GM18861 (cell line): ENCODE results near the gene PSMB5.

ENCODE experiments used
- ATAC-seq: cut with Tn5 transposase; IDR thresholded peaks from one replicate; pipeline ENCODE4 v1.9.1; 2021; ENCODE audit not compliant: unreplicated experiment

Gene PSMB5

GRCh38 chr14:23034498-23035302 is at the start of gene PSMB5:
Gene PSMB5 (minus strand): TSS chr14:23034900. CDS start chr14:23034881, 19 bp downstream.
- peak; percentile 85 for ATAC-seq

- ATAC-seq, result no peak
Measured at GRCh38 chr14:23080474-23080873, 45.8 kb upstream of the PSMB5 start.

DNA sequence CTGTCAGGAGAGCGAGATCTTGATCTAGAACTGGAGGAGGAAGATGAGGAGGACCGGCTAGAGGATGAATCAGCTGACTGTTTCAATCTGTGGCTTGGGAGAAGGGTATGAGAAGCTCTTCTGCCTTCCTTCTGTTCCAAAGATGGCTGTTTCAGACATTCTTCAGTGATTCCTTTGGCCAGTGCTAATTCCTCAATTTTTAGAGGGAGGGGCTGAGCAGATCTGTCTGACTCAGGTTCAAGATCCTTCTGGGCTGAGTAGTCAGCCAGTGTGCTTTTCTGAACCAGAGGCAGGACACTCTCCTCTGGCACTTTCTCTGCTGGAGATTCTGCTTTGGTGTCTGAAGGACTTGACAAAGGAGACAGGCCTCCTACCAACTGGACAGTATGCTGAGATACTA is 45.0 kb upstream of the PSMB5 start:
- no peak for ATAC-seq

GRCh38 chr14:23078692-23079116 is 44.0 kb upstream of the PSMB5 start:
- ATAC-seq, result no peak

DNA sequence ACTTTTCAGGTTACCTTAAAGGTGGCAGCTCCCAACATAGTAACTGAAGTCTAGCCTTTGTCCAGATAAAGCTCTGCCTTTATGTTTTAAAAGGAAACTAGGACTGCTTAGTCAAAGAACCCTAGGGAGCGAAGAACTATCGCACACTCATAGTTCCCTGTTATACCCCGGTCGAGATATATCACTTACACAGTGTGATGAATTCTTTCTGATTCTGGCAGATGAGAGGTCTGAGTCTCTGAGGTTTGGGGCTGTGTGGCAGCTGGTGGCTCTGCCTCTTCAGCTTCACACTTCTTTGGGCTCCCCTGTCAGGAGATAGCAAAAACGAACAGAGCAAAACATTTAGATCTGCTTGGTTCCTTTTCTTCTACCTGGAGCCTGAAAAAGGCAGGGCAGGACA is 43.3 kb upstream of the PSMB5 start:
- no peak for ATAC-seq

DNA sequence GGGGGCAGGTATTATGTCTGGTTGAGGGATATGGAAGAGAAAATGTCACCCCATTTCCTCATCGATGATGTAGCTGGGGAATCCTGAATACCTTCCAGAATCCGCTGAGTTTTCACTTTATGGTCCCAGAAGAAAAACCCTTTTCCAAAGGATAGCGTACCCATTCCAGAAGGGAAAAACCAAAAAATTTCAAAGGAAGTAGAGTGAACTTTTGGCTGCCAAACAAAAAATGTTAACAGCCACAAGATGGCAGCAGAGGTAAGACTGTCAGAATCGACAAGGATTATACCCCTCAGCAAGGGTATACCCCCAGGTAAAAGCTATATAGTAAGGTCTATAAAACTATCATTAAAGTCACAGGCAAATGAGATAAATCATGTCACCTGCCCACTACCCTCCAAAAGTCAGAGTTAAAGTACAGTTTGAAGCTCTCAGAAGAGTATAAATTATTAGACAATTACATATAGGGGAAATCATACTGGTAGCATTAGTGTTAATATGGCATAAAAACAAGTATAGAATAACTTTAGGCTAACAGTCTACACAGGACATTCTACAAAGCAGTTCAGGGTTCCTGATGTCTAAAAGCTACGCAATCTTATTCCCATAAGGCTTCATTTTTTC is 42.2 kb upstream of the PSMB5 start:
- no peak for ATAC-seq

GRCh38 chr14:23074906-23075305 is 40.2 kb upstream of the PSMB5 start:
- no peak for ATAC-seq

DNA sequence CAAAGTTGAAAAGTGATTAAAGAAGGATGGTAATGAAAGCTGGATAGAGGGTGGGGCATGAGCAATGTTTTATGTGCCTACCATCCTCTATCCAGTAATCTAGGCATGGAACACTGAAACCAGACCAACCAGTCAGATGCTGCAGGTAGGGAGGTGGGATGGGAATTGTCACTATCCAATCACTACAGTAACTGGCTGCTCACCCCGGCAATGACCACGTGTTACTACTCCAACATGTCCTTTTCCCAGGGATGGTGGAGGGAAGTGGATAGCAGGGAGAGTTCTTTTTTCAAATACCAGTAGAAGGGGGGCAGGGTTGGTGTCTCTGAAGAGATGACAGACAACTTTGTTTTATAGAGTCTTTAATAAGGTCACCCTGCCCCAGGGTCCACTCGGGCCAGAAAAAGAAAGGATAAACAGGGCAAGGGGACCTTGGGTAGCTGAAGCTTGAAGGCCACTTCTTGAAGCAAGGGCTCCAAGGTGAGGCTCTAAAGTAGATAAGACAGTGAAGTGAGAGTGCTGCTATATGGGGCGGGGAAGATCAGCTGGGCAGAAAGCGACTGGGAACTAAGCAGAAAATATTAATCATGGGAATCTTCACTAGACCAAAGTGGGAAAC is 37.3 kb upstream of the PSMB5 start:
- ATAC-seq, result no peak

DNA sequence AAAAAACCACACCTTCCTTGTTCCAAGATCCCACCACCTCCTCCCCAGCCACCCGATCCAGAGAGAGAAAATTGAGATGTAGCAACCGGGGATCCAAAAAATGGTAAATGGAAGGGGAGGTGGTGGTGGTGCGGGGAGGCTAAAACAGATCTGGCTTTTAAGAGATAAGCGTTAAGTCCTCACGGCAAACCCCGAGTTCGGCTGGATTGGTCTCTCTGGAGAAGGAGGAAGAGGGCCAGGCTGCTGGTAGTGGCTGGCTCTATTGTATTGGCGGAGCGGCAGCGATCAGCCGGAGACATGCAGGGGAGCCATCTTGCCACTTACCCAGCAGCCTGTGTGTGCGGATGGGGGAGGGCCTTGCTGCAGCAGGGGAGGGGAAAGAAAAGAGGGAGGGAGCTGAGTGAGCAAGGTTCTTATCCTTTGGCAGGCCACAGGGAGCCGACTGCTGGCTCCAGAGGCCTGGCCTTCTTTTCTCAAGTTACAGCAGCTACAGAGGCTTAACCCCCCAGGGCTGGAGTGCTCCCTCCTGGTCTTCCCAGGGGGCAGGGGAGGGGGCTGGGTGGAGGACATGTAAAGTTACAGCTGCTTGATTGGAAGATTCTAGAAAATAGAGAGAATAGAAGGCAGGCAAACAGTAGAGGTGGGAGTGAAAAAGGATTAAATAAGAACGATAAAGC is 36.7 kb upstream of the PSMB5 start:
- peak; percentile 76 for ATAC-seq

DNA sequence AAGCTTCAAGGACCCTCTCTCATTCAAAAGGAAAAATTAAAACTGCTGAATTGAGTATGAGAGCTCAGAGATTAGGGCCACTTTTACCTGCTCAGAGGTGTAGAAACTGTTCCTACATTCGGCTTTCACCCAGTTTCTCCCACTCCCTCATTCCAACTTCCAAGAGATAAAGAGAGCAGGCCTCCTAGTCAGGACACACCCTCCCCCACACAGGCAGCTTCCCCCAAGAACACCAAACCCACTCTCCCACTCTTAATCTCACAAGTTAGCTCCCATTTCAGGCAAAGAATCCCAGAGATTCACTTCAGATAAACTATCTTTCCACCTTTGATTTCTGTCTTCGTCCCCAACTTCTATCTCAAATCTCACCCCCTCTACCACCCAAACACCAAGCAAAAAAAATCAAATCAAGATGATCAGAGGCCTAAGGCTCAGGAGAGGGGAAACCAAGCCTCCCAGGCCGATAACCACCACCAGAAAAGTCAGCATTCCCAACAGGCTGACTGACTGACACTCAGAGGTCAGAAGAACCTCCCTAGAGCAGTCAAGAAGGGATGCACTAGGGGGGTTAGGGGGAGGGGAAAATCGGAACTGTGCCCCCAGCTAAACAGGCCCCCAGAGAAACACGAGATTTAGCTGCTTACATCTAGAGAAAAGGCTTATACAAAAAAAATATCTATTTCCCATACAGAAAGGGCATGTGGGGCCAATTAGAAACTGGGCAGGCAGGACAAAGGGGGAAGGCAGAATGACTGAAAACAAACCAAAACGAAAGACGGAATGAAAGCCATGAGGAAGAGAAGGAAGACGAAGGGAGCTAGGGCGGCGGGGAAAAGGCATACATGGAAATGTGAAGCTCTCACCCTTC is 35.8 kb upstream of the PSMB5 start:
- ATAC-seq, result no peak

- no peak for ATAC-seq
Measured at GRCh38 chr14:23069413-23069806, 34.7 kb upstream of the PSMB5 start.

- peak; percentile 73 for ATAC-seq
Measured at GRCh38 chr14:23068789-23069412, 34.2 kb upstream of the PSMB5 start.

GRCh38 chr14:23067847-23068788 is 33.4 kb upstream of the PSMB5 start:
- ATAC-seq, result no peak

DNA sequence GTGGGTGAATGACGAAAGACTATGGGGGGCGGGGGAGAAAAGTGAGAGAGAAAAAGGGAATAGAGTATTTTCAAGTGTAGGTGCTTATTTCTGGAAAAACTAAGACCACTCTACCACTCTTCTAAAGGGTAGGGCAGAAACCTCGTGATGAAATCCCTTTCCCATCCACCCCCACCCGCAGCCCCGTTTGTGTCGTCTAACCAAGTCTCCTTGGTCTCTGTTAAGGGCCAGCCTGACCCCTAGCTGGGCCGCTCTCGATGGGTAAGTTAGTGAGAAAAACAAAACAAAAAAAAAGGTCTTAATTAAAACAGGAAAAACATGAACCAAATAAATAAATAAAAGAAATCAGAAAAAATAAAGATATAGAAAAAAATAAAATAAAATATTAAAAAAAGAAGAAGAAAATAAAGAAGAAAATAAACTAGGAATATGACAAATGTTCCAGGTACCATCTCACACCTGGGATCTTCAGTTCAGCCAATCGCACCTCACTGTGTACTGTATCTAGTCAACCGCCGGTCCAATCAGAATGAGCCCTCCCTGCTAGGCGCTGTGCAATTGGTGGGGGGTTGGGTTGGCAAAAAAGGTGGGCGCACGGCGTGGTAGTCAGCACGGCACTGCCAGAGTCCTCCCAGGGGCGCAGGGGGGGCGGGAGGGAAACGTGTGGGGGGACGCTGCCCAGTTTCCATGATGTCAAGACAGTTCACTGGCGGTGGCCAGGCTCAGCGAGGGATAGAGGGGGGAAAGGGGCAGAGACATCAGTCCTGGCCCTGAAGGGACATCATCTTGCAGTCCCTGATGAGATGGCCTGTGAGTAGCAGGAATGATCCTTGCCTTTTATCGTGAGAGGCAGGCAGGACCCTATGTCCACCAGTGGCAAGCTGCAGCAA is 32.4 kb upstream of the PSMB5 start:
- no peak for ATAC-seq

GRCh38 chr14:23066368-23066767 is 31.7 kb upstream of the PSMB5 start:
- ATAC-seq, result no peak

DNA sequence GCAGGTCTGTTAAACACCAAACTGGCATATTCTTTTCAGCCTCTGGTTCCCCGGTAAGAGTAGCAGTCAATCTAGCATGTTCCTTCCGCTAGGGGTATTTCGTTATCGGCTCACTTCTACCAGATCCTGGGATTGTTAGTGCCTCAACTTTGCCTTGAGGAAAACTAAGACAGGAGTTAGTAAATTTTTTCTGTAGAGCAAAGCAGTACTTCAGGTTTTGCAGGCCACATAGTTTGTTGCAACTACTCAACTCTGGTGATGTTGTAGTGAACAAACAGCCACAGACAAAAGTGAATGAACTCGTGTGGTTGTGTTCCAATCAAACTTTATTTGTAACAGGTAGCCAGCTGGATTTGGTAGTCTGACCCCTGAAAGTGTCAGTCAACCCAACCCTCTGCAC is 28.9 kb upstream of the PSMB5 start:
- no peak for ATAC-seq

GRCh38 chr14:23062002-23062401 is 27.3 kb upstream of the PSMB5 start:
- ATAC-seq, result no peak
